BLaER1 treated with 17β-estradiol and CSF1 and Interleukin-3, amounts not matched to agents 10 nM and 100 nM (cell line): Measurements from ENCODE around the gene AK9.
A peak's percentile ranks its signal among the peaks of the same experiment; 100 is the strongest.

Experiments
- H3K27ac ChIP-seq, 11 experiments: shearing (Covaris generic); formaldehyde crosslinking; 2 replicates each; pipeline ENCODE4 v1.8.1; 2022
- H3K27me3 ChIP-seq, 11 experiments: shearing (Covaris generic); formaldehyde crosslinking; 2 replicates each; pipeline ENCODE4 v1.8.1; 2022
- H3K36me3 ChIP-seq, 11 experiments: shearing (Covaris generic); formaldehyde crosslinking; 2 replicates each; pipeline ENCODE4 v1.8.1; 2022
- H3K4me1 ChIP-seq, 10 experiments: shearing (Covaris generic); formaldehyde crosslinking; 2 replicates each; pipeline ENCODE4 v1.8.1; 2022
- H3K4me2 ChIP-seq, 11 experiments: shearing (Covaris generic); formaldehyde crosslinking; 2 replicates each; pipeline ENCODE4 v1.8.1; 2022
- H3K4me3 ChIP-seq, 10 experiments: shearing (Covaris generic); formaldehyde crosslinking; 2 replicates each; pipeline ENCODE4 v1.8.1; 2022
- H3K9ac ChIP-seq, 11 experiments: shearing (Covaris generic); formaldehyde crosslinking; 2 replicates each; pipeline ENCODE4 v1.8.1; 2022
- H3K9me3 ChIP-seq, 11 experiments: shearing (Covaris generic); formaldehyde crosslinking; replicated peaks in 1 of 11; 2 replicates each; pipeline ENCODE4 v1.8.1; 2022
- H4K20me1 ChIP-seq, 11 experiments: shearing (Covaris generic); formaldehyde crosslinking; 2 replicates each; pipeline ENCODE4 v1.8.1; 2022
- Cebpa-rat ChIP-seq, 11 experiments: shearing (Covaris generic); IDR thresholded peaks; 2 replicates each; pipeline ENCODE4 v1.8.1; 2022

The AK9 gene

GRCh38 chr6:109516929-109517328 is 174.1 kb downstream of the AK9 start:
- H3K27ac ChIP-seq, result 0 out of 22 replicates have a peak overlapping the region, but pooled peaks of 2 of the 11 experiments have one; percentile 3 to 5
- H3K4me1 ChIP-seq, result peaks cover 14 to 30% (median 23%) of the 10 kb centered on the region in 10 experiments; a peak in 19 of 20 replicates
- no peaks in the 10 kb centered on the region for H3K36me3 ChIP-seq
- no peaks in the 10 kb centered on the region for H4K20me1 ChIP-seq
- H3K4me3 ChIP-seq, result no peak overlapping the region
- H3K27me3 ChIP-seq, result no peaks in the 10 kb centered on the region
- H3K4me2 ChIP-seq, result peak overlapping the region in 10 of 11 experiments; percentile 5 to 81 (median 61); a peak in 17 of 22 replicates
- no peak for TF ChIP-seq Cebpa-rat (IDR thresholded peaks at IDR 0.05)
- H3K9ac ChIP-seq, result no peak overlapping the region
- H3K9me3 ChIP-seq, result peaks cover 0 to 20% (median 11%) of the 10 kb centered on the region in 11 experiments; a peak in 15 of 22 replicates

- H3K4me1 ChIP-seq, result peaks cover 14 to 27% (median 21%) of the 10 kb centered on the region in 10 experiments; a peak in 19 of 20 replicates
- peak overlapping the region in 5 of 10 experiments; percentile 1 to 27 (median 20); a peak in 4 of 20 replicates for H3K4me3 ChIP-seq
- no peak for TF ChIP-seq Cebpa-rat (IDR thresholded peaks at IDR 0.05)
- peaks cover under 1 to 30% (median 16%) of the 10 kb centered on the region in 11 experiments; a peak in 20 of 22 replicates for H3K9me3 ChIP-seq
- H3K4me2 ChIP-seq, result peak overlapping the region; percentile 34 to 81 (median 65)
- no peaks in the 10 kb centered on the region for H4K20me1 ChIP-seq
- H3K9ac ChIP-seq, result no peak overlapping the region
- H3K27me3 ChIP-seq, result no peaks in the 10 kb centered on the region
- H3K27ac ChIP-seq, result no peak overlapping the region
- no peaks in the 10 kb centered on the region for H3K36me3 ChIP-seq
Observed at GRCh38 chr6:109515781-109516409, 175.1 kb downstream of the AK9 start.

GRCh38 chr6:109514946-109515345 is 176.1 kb downstream of the AK9 start:
- Histone ChIP-seq H3K9me3 (peaks cover 10 to 32% (median 23%) of the 10 kb centered on the region in 11 experiments), H3K4me2 (peak overlapping the region in 3 of 11 experiments; percentile 65 to 81 (median 72); a peak in 4 of 22 replicates), H3K27me3 (no peaks in the 10 kb centered on the region), H3K27ac (no peak overlapping the region), H3K9ac (no peak overlapping the region), H3K4me1 (peaks cover 14 to 27% (median 21%) of the 10 kb centered on the region in 10 experiments; a peak in 19 of 20 replicates), H3K36me3 (peaks cover 0 to 8% (median 0%) of the 10 kb centered on the region in 11 experiments; a peak in 4 of 22 replicates), H3K4me3 (no peak overlapping the region), H4K20me1 (no peaks in the 10 kb centered on the region)
- no peak for TF ChIP-seq Cebpa-rat (IDR thresholded peaks at IDR 0.05)

GRCh38 chr6:109513571-109514071 is 177.4 kb downstream of the AK9 start:
- no peak for TF ChIP-seq Cebpa-rat (IDR thresholded peaks at IDR 0.05)
- Histone ChIP-seq H3K9ac (no peak overlapping the region), H3K36me3 (peaks cover 0 to 10% (median 0%) of the 10 kb centered on the region in 11 experiments; a peak in 4 of 22 replicates), H3K27me3 (no peaks in the 10 kb centered on the region), H3K4me3 (no peak overlapping the region), H3K4me2 (no peak overlapping the region), H4K20me1 (no peaks in the 10 kb centered on the region), H3K4me1 (peaks cover 14 to 27% (median 21%) of the 10 kb centered on the region in 10 experiments; a peak in 19 of 20 replicates), H3K27ac (no peak overlapping the region), H3K9me3 (peaks cover 16 to 27% (median 22%) of the 10 kb centered on the region in 11 experiments)

GRCh38 chr6:109512271-109512817 is 178.7 kb downstream of the AK9 start:
- Histone ChIP-seq H3K36me3 (peaks cover 0 to 10% (median 0%) of the 10 kb centered on the region in 11 experiments; a peak in 4 of 22 replicates), H3K4me3 (no peak overlapping the region), H3K9ac (no peak overlapping the region), H3K27me3 (no peaks in the 10 kb centered on the region), H3K4me1 (peaks cover 14 to 23% (median 20%) of the 10 kb centered on the region in 10 experiments; a peak in 19 of 20 replicates), H4K20me1 (no peaks in the 10 kb centered on the region), H3K4me2 (no peak overlapping the region), H3K9me3 (peaks cover 16 to 27% (median 22%) of the 10 kb centered on the region in 11 experiments), H3K27ac (no peak overlapping the region)
- no peak for TF ChIP-seq Cebpa-rat (IDR thresholded peaks at IDR 0.05)

- no peaks in the 10 kb centered on the region for H4K20me1 ChIP-seq
- H3K4me3 ChIP-seq, result no peak overlapping the region
- TF ChIP-seq Cebpa-rat (IDR thresholded peaks at IDR 0.05), result no peak
- no peak overlapping the region for H3K27ac ChIP-seq
- peaks cover 16 to 27% (median 22%) of the 10 kb centered on the region in 11 experiments for H3K9me3 ChIP-seq
- no peak overlapping the region for H3K9ac ChIP-seq
- no peak overlapping the region for H3K4me2 ChIP-seq
- peaks cover 0 to 10% (median 0%) of the 10 kb centered on the region in 11 experiments; a peak in 4 of 22 replicates for H3K36me3 ChIP-seq
- no peaks in the 10 kb centered on the region for H3K27me3 ChIP-seq
- H3K4me1 ChIP-seq, result peaks cover 10 to 18% (median 16%) of the 10 kb centered on the region in 10 experiments; a peak in 19 of 20 replicates
Observed at GRCh38 chr6:109511832-109512231, 179.2 kb downstream of the AK9 start.

- no peak for TF ChIP-seq Cebpa-rat (IDR thresholded peaks at IDR 0.05)
- no peak overlapping the region for H3K4me3 ChIP-seq
- peaks cover 0 to 3% (median 1%) of the 10 kb centered on the region in 10 experiments; a peak in 10 of 20 replicates for H3K4me1 ChIP-seq
- peaks cover 16 to 27% (median 22%) of the 10 kb centered on the region in 11 experiments for H3K9me3 ChIP-seq
- peaks cover 0 to 10% (median 0%) of the 10 kb centered on the region in 11 experiments; a peak in 4 of 22 replicates for H3K36me3 ChIP-seq
- H4K20me1 ChIP-seq, result no peaks in the 10 kb centered on the region
- no peak overlapping the region for H3K27ac ChIP-seq
- H3K27me3 ChIP-seq, result no peaks in the 10 kb centered on the region
- no peak overlapping the region for H3K4me2 ChIP-seq
- no peak overlapping the region for H3K9ac ChIP-seq
Observed at GRCh38 chr6:109510358-109510757, 180.6 kb downstream of the AK9 start.

GRCh38 chr6:109508166-109508860 is 182.7 kb downstream of the AK9 start:
- H3K9me3 ChIP-seq, result peaks cover 16 to 27% (median 22%) of the 10 kb centered on the region in 11 experiments
- H4K20me1 ChIP-seq, result no peaks in the 10 kb centered on the region
- TF ChIP-seq Cebpa-rat (IDR thresholded peaks at IDR 0.05), result no peak
- H3K36me3 ChIP-seq, result peaks cover 0 to 10% (median 0%) of the 10 kb centered on the region in 11 experiments; a peak in 4 of 22 replicates
- H3K4me2 ChIP-seq, result no peak overlapping the region
- H3K9ac ChIP-seq, result no peak overlapping the region
- no peak overlapping the region for H3K27ac ChIP-seq
- peaks cover 0 to 9% (median 0%) of the 10 kb centered on the region in 10 experiments; a peak in 3 of 20 replicates for H3K4me1 ChIP-seq
- no peak overlapping the region for H3K4me3 ChIP-seq
- H3K27me3 ChIP-seq, result no peaks in the 10 kb centered on the region
